GM23338 (cell line): Measurements from ENCODE around the gene PHF20.

Experiments used
- CTCF ChIP-seq, 2 experiments: fragments of 200-600 bp in 1 of 2; sonication (generic) in 1 of 2; conservative IDR thresholded peaks; 2 replicates each; pipeline versions ENCODE4 v1.5.1 to v1.6.1; 2016 to 2017; ENCODE audit warnings: antibody characterized with exemption in 2 of 2, low read depth in 2 of 2, mild to moderate bottlenecking in 2 of 2, moderate library complexity in 1 of 2
- ETS1 ChIP-seq: IDR thresholded peaks from 2 replicates; pipeline ENCODE4 v1.6.1; 2016; ENCODE audit warnings: antibody characterized with exemption
- EZH2 ChIP-seq: fragments of 200-600 bp; sonication (generic); IDR thresholded peaks from one replicate; pipeline ENCODE4 v1.8.0; 2017; ENCODE audit warnings: antibody characterized with exemption, mild to moderate bottlenecking, low read depth; ENCODE audit not compliant: unreplicated experiment
- EZH2phosphoT487 ChIP-seq: fragments of 200-600 bp; sonication (generic); IDR thresholded peaks from one replicate; pipeline ENCODE4 v1.8.1; 2018; ENCODE audit warnings: antibody characterized with exemption; ENCODE audit not compliant: unreplicated experiment
- POLR2AphosphoS5 ChIP-seq: IDR thresholded peaks from 2 replicates; pipeline ENCODE4 v1.6.1; 2016; ENCODE audit warnings: antibody characterized with exemption, low read depth
- REST ChIP-seq: IDR thresholded peaks from one replicate; pipeline ENCODE4 v1.6.1; 2018; ENCODE audit warnings: antibody characterized with exemption; ENCODE audit not compliant: unreplicated experiment

- TF ChIP-seq REST (no peak), CTCF (conservative IDR thresholded peaks at IDR 0.05; ENCODE audit: low read depth in 2 of 2) (no peak), POLR2AphosphoS5 (no peak), ETS1 (no peak), EZH2phosphoT487 (no peak), EZH2 (no peak)
Observed at GRCh38 chr20:35942243-35942642, 170.4 kb downstream of the PHF20 start.
